Esophagus squamous epithelium (tissue), 5 donors: Measurements from ENCODE around the gene PTGER4. TPM values are rescaled to one million over a fixed set of nuclear protein-coding genes. Genes with fewer than 3 reads are reported as not detected.
"Not testable (repeated sequence)": the region's sequence is repeated elsewhere in the genome, so short reads cannot be mapped to it uniquely, and the experiment has no call there.

ENCODE experiments used
- DNase-seq: peaks from one replicate; lab custom pipeline; 2025; lab: John Stamatoyannopoulos, UW
- H3K27ac ChIP-seq, 4 donors: fragments of 200-600 bp; sonication (generic); one replicate each; pipeline ENCODE4 v1.5.1; 2016 to 2019; ENCODE audit warnings: mild to moderate bottlenecking in 1 of 4
- H3K27me3 ChIP-seq, 4 donors: fragments of 200-600 bp; sonication (generic); 1 replicate in 3 of 4; 2 replicates in 1 of 4; pipeline versions ENCODE4 v1.5.1 to v1.6.0; 2017 to 2021; ENCODE audit warnings: antibody characterized with exemption in 1 of 4
- H3K36me3 ChIP-seq, 3 donors: fragments of 200-600 bp; sonication (generic); one replicate each; pipeline ENCODE4 v1.5.1; 2016 to 2019
- H3K4me1 ChIP-seq, 3 donors: fragments of 200-600 bp; sonication (generic); one replicate each; pipeline ENCODE4 v1.5.1; 2017 to 2019
- H3K4me3 ChIP-seq, 4 donors: fragments of 200-600 bp; sonication (generic); 1 replicate in 3 of 4; 2 replicates in 1 of 4; pipeline ENCODE4 v1.5.1; 2016 to 2019; ENCODE audit warnings: mild to moderate bottlenecking in 2 of 4, moderate library complexity in 1 of 4
- H3K9me3 ChIP-seq, 3 donors: fragments of 200-600 bp; sonication (generic); one replicate each; pipeline ENCODE4 v1.5.1; 2016 to 2019
- POLR2A ChIP-seq, 4 donors: fragments of 450-650 bp; IDR thresholded peaks; one replicate each; pipeline ENCODE4 v1.6.1; 2017; ENCODE audit warnings: antibody characterized with exemption in 4 of 4, mild to moderate bottlenecking in 4 of 4, moderate library complexity in 3 of 4
- WGBS, 2 donors: methylation state at CpG; one replicate each; pipeline ENCODE4 v1.1.5; 2018; 5-methylcytosine and 5-hydroxymethylcytosine counted together
- intact Hi-C: fragments of 100-400 bp; cut with DNase I; formaldehyde crosslinking; loops from one replicate; pipeline ENCODE4 v1.15.0; 2022
- total RNA-seq, 4 donors: library from RNA; depleted of rRNA; stranded (reverse); fragments of >200 nt; gene quantifications; one replicate each; pipeline ENCODE4 v1.1.0, GENCODE V29; 2016
- TF ChIP-seq, protein P1 (sequence below), 6 experiments: fragments of 450-650 bp in 4 of 6; fragments of 200-600 bp in 2 of 6; sonication (generic) in 2 of 6; IDR thresholded peaks; one replicate each; pipeline ENCODE4 v1.5.1; 2016 to 2019; ENCODE audit warnings: antibody characterized with exemption in 6 of 6, mild to moderate bottlenecking in 4 of 6, moderate library complexity in 4 of 6
- donor health status: DM: yes; HTN: yes; CAD: no.

Gene PTGER4
- total RNA-seq, 4 donors from 2014 or later, result 7.1 to 21.9 (median 11.6) TPM

DNA sequence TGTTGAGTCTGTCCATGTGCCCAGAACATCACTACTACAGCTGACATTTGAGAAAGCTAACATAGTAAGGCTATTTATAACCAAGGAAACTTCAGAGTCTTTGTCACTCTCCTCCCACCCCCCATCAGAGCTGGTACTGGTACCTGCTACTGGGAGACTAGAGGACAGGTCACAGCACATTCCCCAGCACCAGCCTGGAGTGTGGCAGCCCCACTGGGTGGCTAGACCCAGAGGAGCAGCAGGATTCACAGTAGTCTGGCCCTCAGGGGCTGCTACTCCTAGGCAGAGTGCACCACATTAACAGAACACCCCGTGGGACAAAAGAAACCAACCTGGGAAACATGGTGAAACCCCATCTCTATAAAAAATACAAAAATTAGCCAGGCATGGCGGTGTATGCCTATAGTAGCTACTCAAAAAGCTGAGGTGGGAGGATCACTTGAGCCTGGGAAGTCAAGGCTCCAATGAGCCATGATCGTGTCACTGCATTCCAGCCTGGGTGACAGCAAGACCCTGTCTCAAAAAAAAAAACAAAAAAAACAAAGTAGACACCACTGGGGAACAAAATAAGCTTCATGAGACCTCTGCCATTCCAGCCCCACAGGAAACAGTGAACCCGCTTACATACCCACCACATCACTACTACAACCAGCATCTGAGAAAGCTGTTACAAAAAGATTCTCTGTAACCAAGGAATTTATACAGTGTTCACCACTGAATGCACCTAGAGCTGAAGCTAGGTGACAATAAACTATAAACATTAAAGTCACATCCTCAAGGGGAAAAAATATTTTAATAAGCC lies 26.3 kb upstream of the PTGER4 start:
- H3K27ac ChIP-seq, result peak overlapping the region in 1 of 4 donors; percentile 23
- no peak for TF ChIP-seq POLR2A (IDR thresholded peaks at IDR 0.05)
- TF ChIP-seq, protein P1, sequence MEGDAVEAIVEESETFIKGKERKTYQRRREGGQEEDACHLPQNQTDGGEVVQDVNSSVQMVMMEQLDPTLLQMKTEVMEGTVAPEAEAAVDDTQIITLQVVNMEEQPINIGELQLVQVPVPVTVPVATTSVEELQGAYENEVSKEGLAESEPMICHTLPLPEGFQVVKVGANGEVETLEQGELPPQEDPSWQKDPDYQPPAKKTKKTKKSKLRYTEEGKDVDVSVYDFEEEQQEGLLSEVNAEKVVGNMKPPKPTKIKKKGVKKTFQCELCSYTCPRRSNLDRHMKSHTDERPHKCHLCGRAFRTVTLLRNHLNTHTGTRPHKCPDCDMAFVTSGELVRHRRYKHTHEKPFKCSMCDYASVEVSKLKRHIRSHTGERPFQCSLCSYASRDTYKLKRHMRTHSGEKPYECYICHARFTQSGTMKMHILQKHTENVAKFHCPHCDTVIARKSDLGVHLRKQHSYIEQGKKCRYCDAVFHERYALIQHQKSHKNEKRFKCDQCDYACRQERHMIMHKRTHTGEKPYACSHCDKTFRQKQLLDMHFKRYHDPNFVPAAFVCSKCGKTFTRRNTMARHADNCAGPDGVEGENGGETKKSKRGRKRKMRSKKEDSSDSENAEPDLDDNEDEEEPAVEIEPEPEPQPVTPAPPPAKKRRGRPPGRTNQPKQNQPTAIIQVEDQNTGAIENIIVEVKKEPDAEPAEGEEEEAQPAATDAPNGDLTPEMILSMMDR (IDR thresholded peaks at IDR 0.05), result no peak
- no peak overlapping the region for H3K4me3 ChIP-seq
- 77 to 89% methylated on average over 3 to 4 of the region's 4 CpGs for WGBS, 2 donors
- no peaks in the 10 kb centered on the region for H3K36me3 ChIP-seq
- no peak for DNase-seq
- no peaks in the 10 kb centered on the region for H3K4me1 ChIP-seq
- H3K27me3 ChIP-seq, result no peaks in the 10 kb centered on the region
- no peaks in the 10 kb centered on the region for H3K9me3 ChIP-seq
- intact Hi-C loops, result no loop called here

DNA sequence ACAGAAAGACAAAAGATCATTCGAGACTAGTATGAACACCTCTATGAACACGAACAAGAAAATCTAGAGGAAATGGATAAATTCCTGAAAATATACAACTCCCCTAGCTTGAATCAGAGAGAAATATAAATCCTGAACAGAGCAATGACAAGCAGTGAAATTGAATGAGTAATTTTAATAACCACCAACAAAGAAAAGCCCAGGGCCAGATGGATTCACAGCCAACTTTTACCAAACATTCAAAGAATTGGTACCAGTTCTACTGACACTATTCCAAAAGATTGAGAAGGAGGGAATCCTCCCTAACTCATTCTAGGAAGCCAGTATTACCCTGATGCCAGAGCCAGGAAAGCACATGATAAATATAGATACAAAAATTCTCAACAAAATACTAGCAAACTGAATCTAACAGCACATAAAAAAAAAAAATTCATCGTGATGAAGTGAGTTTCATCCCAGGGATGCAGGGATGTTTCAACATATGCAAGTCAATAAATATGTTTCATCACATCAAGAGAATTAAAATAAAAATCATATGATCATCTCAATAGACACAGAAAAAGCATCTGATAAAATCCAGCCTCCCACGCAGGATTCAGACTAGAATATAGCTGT lies 25.2 kb upstream of the PTGER4 start:
- Histone ChIP-seq H3K27me3 (no peaks in the 10 kb centered on the region), H3K9me3 (no peaks in the 10 kb centered on the region), H3K4me3 (no peak overlapping the region), H3K4me1 (no peaks in the 10 kb centered on the region), H3K36me3 (no peaks in the 10 kb centered on the region), H3K27ac (no peak overlapping the region)
- intact Hi-C loops, result no loop called here
- TF ChIP-seq, protein P1 (IDR thresholded peaks at IDR 0.05), result no peak
- no peak for TF ChIP-seq POLR2A (IDR thresholded peaks at IDR 0.05)
- DNase-seq, result no peak
- 51 to 70% methylated on average over 4 of the region's 4 CpGs for WGBS, 2 donors

DNA sequence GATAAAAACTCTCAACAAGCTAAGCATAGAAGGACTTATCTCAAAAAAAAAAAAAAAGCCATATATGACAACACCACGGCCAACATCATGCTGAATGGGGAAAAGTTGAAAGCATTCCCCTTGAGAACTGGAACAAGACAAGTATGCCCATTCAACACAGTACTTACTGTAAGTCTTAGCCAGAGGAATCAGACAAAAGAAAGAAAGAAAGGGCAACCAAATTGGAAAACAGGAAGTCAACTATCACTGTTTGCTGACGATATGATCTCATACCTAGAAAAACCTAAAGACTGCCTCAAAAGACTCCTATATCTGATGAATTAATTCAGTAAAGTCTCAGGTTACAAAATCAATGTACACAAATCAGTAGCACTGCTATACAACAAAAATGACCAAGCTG lies 24.6 kb upstream of the PTGER4 start:
- Histone ChIP-seq H3K4me1 (no peaks in the 10 kb centered on the region), H3K36me3 (no peaks in the 10 kb centered on the region), H3K27ac (no peak overlapping the region), H3K27me3 (no peaks in the 10 kb centered on the region), H3K9me3 (no peaks in the 10 kb centered on the region), H3K4me3 (no peak overlapping the region)
- intact Hi-C loops, result no loop called here
- DNase-seq, result no peak
- WGBS, 2 donors, result 54 to 70% methylated on average over 2 of the region's 2 CpGs
- TF ChIP-seq, protein P1 (IDR thresholded peaks at IDR 0.05), result no peak
- no peak for TF ChIP-seq POLR2A (IDR thresholded peaks at IDR 0.05)

DNA sequence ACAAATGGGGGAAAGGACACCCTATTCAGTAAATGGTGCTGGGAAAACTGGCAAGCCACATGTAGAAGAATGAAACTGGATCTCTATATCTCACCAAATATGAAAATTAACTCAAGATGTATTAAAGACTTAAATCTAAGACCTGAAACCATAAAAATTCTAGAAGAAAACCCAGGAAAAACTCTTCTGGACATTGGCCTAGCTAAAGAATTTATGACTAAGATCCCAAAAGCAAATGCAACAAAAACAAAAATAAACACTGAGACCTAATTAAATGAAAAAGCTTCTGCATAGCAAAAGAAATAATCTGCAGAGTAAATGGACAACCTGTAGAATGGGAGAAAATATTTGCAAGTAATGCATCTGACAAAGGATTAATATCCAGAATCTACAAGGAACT lies 23.6 kb upstream of the PTGER4 start:
- H3K27me3 ChIP-seq, H3K4me3 ChIP-seq, H3K9me3 ChIP-seq, H3K27ac ChIP-seq, H3K36me3 ChIP-seq, DNase-seq, H3K4me1 ChIP-seq, intact Hi-C loops: not testable (repeated sequence)

DNA sequence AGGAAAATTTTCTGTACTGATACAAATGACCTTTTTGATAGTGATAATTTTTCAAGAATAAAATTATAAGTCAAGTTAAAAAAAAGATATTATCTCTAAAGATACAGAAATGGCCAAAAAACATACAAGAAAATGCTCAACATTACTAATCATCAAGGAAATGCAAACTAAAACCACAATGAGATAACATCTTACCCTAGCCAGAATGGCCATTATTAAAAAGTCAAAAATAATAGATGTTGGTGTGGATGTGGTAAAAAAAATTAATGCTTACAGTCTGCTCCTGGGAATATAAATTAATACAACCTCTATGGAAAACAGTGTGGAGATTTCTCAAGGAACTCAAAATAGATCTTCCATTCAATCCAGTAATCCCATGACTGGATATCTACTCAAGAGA lies 22.9 kb upstream of the PTGER4 start:
- no peaks in the 10 kb centered on the region for H3K4me1 ChIP-seq
- no peak for TF ChIP-seq POLR2A (IDR thresholded peaks at IDR 0.05)
- TF ChIP-seq, protein P1 (IDR thresholded peaks at IDR 0.05), result no peak
- H3K4me3 ChIP-seq, result no peak overlapping the region
- no peak overlapping the region for H3K27ac ChIP-seq
- no peaks in the 10 kb centered on the region for H3K27me3 ChIP-seq
- DNase-seq, result no peak
- intact Hi-C loops, result no loop called here
- H3K9me3 ChIP-seq, result no peaks in the 10 kb centered on the region
- H3K36me3 ChIP-seq, result no peaks in the 10 kb centered on the region
